Measurements from ENCODE around the gene ENTPD6. TPM values are rescaled to one million over a fixed set of nuclear protein-coding genes. Genes with fewer than 3 reads are reported as not detected.

ENTPD6 gene
- total and polyA plus RNA-seq, 4 experiments from 2014 or later: 42.1 to 94.3 (median 68.0) TPM

DNA sequence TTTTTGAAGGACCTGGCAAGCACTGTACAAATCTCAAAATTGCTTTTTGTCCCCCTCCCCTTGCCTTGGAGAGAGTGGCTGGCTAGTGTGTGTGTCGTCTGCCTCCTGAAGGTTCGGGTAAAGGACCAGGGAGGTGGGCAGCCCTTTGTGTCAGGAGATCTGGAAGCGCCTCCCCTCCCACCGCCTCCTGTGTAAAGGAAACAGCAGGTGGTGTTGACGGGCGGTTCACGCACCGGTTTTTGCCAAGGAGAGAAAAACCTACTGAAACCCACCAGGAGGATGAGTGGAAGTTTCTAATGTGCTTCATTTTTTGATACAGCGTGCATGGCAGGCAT lies 1.2 kb downstream of the ENTPD6 start:
- Histone ChIP-seq H3K4me3 (ENCODE audit: low read length in 2 of 2) (peak overlapping the region; percentile 82 to 85), H3K4me1 (ENCODE audit: insufficient read depth, low read length) (peaks cover 28% of the 10 kb centered on the region), H3K27ac (ENCODE audit: low read depth, low read length) (peak overlapping the region; percentile 77), H3K27me3 (ENCODE audit: insufficient read depth, low read length) (no peaks in the 10 kb centered on the region), H3K36me3 (ENCODE audit: insufficient read depth, low read length) (no peaks in the 10 kb centered on the region), H3K9me3 (ENCODE audit: control insufficient read depth in 1 of 2, low read length in 2 of 2) (no peaks in the 10 kb centered on the region)
- CTCF ChIA-PET (ENCODE audit: partially characterized antibody): interaction anchor here (0.8 to 1.2 kb wide), 2 partner anchors 138 to 201 kb away, joined by 3 read pairs; no protein-coding TSS in a partner anchor
- POLR2A ChIA-PET (ENCODE audit: partially characterized antibody): interaction anchor here (1.7 to 3.0 kb wide), 5 partner anchors 51 to 1169 kb away, joined by 5 to 34 read pairs (median 30); partner anchors contain the start of genes ACSS1 and PYGB
- intact Hi-C loops (cut with micrococcal nuclease): loop anchor here (1.0 to 5.0 kb wide), 4 partner anchors 195 to 1774 kb away; partner anchors contain the start of genes NAPB and ZNF337
- Mint-ChIP-seq H3K27ac (peak overlapping the region; percentile 84 to 95 (median 88)), H3K36me3 (peaks cover 0 to 6% of the 10 kb centered on the region in 2 donors), H3K27me3 (no peaks in the 10 kb centered on the region), H3K4me3 (peak overlapping the region; percentile 85 to 95 (median 90)), H3K4me1 (peaks cover 41 to 55% (median 48%) of the 10 kb centered on the region in 4 donors), H3K9me3 (no peaks in the 10 kb centered on the region)
- DNase-seq: peak in 1 of 5 donors; percentile 7

DNA sequence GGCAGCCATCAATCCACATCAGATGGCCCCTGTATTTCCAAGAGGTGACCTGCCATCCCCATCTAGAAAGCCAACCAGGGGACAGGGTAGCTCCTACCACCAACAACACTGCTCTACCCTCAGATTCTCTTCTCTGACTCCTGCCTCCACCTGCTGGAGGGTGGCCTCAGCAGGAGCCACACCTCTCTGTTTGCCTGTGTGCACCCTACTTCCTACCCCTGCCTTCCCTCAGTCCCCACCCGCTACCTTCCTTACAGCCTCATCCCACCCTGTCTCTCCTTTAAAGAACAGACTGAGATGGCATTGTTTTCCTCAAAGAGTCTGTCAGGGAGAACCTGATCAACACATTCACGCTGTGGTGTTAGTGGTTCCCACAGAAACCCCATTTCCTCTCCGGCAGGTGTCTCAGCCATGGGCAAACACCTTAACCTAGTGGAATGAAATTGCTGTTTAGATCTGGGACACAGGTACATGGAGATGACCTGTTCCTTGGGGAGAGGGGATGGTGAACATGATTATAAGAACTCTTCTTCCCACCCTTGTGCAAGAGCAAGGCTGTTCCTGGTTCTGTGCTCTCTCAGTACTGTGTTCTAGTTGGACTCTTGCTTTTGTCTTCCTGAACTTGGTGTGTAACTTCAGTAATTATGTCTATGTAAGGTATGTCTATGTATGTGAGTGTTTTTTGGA lies 1.8 kb downstream of the ENTPD6 start:
- Histone ChIP-seq H3K36me3 (ENCODE audit: insufficient read depth, low read length) (no peaks in the 10 kb centered on the region), H3K27me3 (ENCODE audit: insufficient read depth, low read length) (no peaks in the 10 kb centered on the region), H3K27ac (ENCODE audit: low read depth, low read length) (peak overlapping the region; percentile 77), H3K9me3 (ENCODE audit: control insufficient read depth in 1 of 2, low read length in 2 of 2) (no peaks in the 10 kb centered on the region), H3K4me1 (ENCODE audit: insufficient read depth, low read length) (peaks cover 28% of the 10 kb centered on the region), H3K4me3 (ENCODE audit: low read length in 2 of 2) (peak overlapping the region; percentile 82 to 85)
- DNase-seq: peak; percentile 25 to 46 (median 33)
- no peaks in the 10 kb centered on the region for H3K9me3 Mint-ChIP-seq
- H3K36me3 Mint-ChIP-seq: peaks cover under 1 to 6% of the 10 kb centered on the region in 2 donors
- CTCF ChIA-PET (ENCODE audit: partially characterized antibody): interaction anchor here (1.2 kb wide), 1 partner anchor 200 kb away, joined by 3 read pairs; no protein-coding TSS in a partner anchor
- peaks cover 45 to 59% (median 51%) of the 10 kb centered on the region in 4 donors for H3K4me1 Mint-ChIP-seq
- peak overlapping the region; percentile 85 to 95 (median 90) for H3K4me3 Mint-ChIP-seq
- no peaks in the 10 kb centered on the region for H3K27me3 Mint-ChIP-seq
- H3K27ac Mint-ChIP-seq: peak overlapping the region; percentile 84 to 95 (median 88)
- intact Hi-C loops (cut with micrococcal nuclease): loop anchor here (5.0 kb wide), 3 partner anchors 500 to 1775 kb away; partner anchors contain the start of genes NAPB and ZNF337
- POLR2A ChIA-PET (ENCODE audit: partially characterized antibody): interaction anchor here (2.7 kb wide), 1 partner anchor 106 kb away, joined by 31 read pairs; no protein-coding TSS in a partner anchor

DNA sequence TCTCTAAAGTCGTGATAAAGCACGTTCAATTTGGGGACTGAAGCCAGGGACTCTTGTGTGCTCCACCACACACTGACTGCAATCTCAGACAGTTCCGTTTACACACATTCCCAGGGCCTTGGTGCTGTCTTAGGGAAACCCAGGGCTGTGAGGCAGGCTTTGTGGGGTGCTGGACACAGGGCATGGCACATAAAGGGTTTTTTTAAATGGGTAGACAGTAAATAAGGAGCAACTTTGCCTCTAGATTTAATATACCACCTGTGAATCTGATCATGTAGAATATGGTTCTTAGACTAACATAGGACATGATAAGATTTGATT lies 2.3 kb downstream of the ENTPD6 start:
- Mint-ChIP-seq H3K9me3 (no peaks in the 10 kb centered on the region), H3K27ac (peak overlapping the region; percentile 51 to 95 (median 86))
- POLR2A ChIA-PET (ENCODE audit: partially characterized antibody): no interaction called here

DNA sequence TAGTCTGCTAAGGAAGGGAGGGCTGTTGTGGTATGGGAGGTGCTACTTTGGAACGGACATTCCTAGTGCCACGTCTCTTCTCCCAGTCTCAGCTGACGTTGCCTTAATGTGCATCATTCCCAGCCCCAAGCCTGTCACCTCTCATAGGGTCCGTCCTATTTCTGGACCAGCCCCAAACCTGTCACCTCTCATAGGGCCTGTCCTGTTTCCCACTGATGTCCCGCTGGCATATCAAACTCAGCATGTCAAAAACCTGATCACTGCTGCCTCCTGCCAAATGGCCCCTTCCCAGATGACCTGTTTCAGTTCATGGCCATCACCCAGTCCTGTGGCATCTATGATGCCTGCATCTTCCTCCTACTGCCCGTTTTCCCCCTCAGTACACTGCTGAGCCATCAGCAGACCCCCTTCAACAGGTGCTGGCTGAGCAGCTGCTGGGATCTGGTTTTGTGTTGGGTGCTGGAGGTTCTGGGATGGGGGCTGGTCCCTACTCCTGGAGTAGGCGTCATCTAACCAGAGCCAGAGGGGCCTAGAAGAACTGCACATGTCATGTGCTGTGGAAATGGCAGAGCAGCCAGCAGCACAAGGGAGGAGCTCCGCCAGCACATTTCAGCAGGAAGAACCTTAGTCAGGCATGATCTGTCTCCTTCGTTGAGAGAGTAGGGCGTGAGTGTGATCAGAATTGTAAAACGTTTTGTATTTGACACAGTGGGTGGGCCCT lies 3.3 kb downstream of the ENTPD6 start:
- no peaks in the 10 kb centered on the region for H3K27me3 ChIP-seq (ENCODE audit: insufficient read depth, low read length)
- CTCF ChIA-PET (ENCODE audit: partially characterized antibody): interaction anchor here (0.9 kb wide), 1 partner anchor 10 kb away, joined by 4 read pairs; no protein-coding TSS in a partner anchor
- Mint-ChIP-seq H3K27ac (peak overlapping the region in 6 of 7 donors; percentile 17 to 92 (median 37)), H3K36me3 (peaks cover 9 to 11% of the 10 kb centered on the region in 2 donors), H3K9me3 (no peaks in the 10 kb centered on the region), H3K4me3 (no peak overlapping the region), H3K4me1 (peaks cover 48 to 71% (median 58%) of the 10 kb centered on the region in 4 donors), H3K27me3 (no peaks in the 10 kb centered on the region)
- intact Hi-C loops (cut with micrococcal nuclease): loop anchor here (5.0 kb wide), 3 partner anchors 498 to 1777 kb away; partner anchors contain the start of genes NAPB and ZNF337
- peaks cover 28% of the 10 kb centered on the region for H3K4me1 ChIP-seq (ENCODE audit: insufficient read depth, low read length)
- H3K4me3 ChIP-seq (ENCODE audit: low read length in 2 of 2): no peak overlapping the region
- DNase-seq: no peak
- no peaks in the 10 kb centered on the region for H3K9me3 ChIP-seq (ENCODE audit: control insufficient read depth in 1 of 2, low read length in 2 of 2)
- H3K27ac ChIP-seq (ENCODE audit: low read depth, low read length): no peak overlapping the region
- no peaks in the 10 kb centered on the region for H3K36me3 ChIP-seq (ENCODE audit: insufficient read depth, low read length)
- POLR2A ChIA-PET (ENCODE audit: partially characterized antibody): no interaction called here

More for the DNA sequence above, 2.3 kb downstream of the ENTPD6 start:
- H3K27me3 Mint-ChIP-seq: no peaks in the 10 kb centered on the region
- H3K4me3 Mint-ChIP-seq: peak overlapping the region in 7 of 8 donors; percentile 85 to 95 (median 89)
- intact Hi-C loops (cut with micrococcal nuclease): loop anchor here (5.0 kb wide), 3 partner anchors 499 to 1776 kb away; partner anchors contain the start of genes NAPB and ZNF337
- Histone ChIP-seq H3K27me3 (ENCODE audit: insufficient read depth, low read length) (no peaks in the 10 kb centered on the region), H3K9me3 (ENCODE audit: control insufficient read depth in 1 of 2, low read length in 2 of 2) (no peaks in the 10 kb centered on the region), H3K36me3 (ENCODE audit: insufficient read depth, low read length) (no peaks in the 10 kb centered on the region), H3K4me3 (ENCODE audit: low read length in 2 of 2) (no peak overlapping the region), H3K27ac (ENCODE audit: low read depth, low read length) (peak overlapping the region; percentile 77), H3K4me1 (ENCODE audit: insufficient read depth, low read length) (peaks cover 28% of the 10 kb centered on the region)
- H3K4me1 Mint-ChIP-seq: peaks cover 48 to 62% (median 55%) of the 10 kb centered on the region in 4 donors
- DNase-seq: no peak
- CTCF ChIA-PET (ENCODE audit: partially characterized antibody): no interaction called here
- H3K36me3 Mint-ChIP-seq: peaks cover 3 to 6% of the 10 kb centered on the region in 2 donors

DNA sequence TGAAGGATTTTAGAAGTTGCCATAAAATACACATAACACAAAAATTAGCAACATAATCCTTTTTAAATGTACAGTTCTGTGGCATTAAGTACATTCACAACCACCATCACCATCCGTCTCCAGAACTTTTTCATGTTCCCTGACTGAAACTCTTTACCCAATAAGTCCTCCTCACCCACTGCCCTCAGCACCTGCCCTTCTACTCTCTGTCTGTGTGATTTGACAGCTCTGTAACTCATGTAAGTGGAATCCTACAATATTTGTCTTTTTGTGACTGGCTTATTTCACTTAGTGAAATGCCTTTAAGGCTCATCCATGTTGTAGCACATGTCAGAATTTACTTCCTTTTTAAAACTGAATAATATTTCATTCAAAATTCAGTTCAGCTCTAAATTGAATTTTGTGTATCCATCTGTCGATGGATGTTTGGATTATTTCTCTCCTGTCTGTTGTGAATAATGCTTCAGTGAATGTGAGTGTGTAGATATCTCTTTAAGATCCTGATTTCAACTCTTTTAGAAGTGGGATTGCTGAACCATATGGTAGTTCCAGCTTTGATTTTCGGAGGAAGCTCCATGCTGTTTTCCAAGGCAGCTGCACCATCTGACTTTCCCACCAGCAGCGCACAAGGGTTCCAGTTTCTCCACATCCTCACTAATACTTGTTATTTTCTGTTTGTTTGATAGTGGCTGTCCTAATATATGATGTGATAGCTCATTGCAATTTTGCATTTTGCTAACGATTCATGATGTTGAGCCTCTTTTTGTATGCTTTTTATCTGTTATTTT lies 4.2 kb downstream of the ENTPD6 start:
- peaks cover 24% of the 10 kb centered on the region for H3K4me1 ChIP-seq (ENCODE audit: insufficient read depth, low read length)
- ChIA-PET POLR2A (ENCODE audit: partially characterized antibody) (interaction anchor here (1.1 kb wide), 1 partner anchor 51 kb away, joined by 3 read pairs; no protein-coding TSS in a partner anchor), CTCF (ENCODE audit: partially characterized antibody) (interaction anchor here (0.9 kb wide), 1 partner anchor 11 kb away, joined by 4 read pairs; no protein-coding TSS in a partner anchor)
- H3K27ac ChIP-seq (ENCODE audit: low read depth, low read length): no peak overlapping the region
- Mint-ChIP-seq H3K4me1 (peaks cover 47 to 67% (median 59%) of the 10 kb centered on the region in 4 donors), H3K36me3 (peaks cover 9 to 11% of the 10 kb centered on the region in 2 donors), H3K27me3 (no peaks in the 10 kb centered on the region), H3K9me3 (no peaks in the 10 kb centered on the region), H3K4me3 (peak overlapping the region in 2 of 8 donors; percentile 13 to 23), H3K27ac (peak overlapping the region in 4 of 7 donors; percentile 4 to 92 (median 28))
- intact Hi-C loops (cut with micrococcal nuclease): loop anchor here (5.0 kb wide), 3 partner anchors 498 to 1777 kb away; partner anchors contain the start of genes NAPB and ZNF337
- no peak overlapping the region for H3K4me3 ChIP-seq (ENCODE audit: low read length in 2 of 2)
- DNase-seq: no peak
- no peaks in the 10 kb centered on the region for H3K36me3 ChIP-seq (ENCODE audit: insufficient read depth, low read length)
- H3K9me3 ChIP-seq (ENCODE audit: control insufficient read depth in 1 of 2, low read length in 2 of 2): no peaks in the 10 kb centered on the region
- H3K27me3 ChIP-seq (ENCODE audit: insufficient read depth, low read length): no peaks in the 10 kb centered on the region

DNA sequence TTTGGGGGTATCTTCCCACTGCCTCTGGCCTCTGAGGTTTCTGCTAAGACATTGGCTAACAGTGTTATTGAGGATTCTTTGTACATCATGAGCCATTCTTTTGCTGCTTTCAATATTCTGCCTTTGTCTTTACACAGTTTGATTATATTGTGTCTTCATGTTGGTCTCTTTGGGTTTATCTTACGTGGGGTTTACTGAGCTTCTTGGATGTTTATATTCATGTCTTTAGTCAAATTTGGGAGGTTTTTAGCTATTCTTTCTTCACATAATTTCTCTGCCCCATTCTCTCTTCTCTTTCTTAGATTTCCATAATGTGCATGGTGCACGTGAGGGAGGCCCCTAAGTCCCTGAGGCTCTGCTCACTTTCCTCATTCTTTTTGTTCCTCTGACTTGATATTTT lies 7.6 kb downstream of the ENTPD6 start:
- no peaks in the 10 kb centered on the region for H3K9me3 Mint-ChIP-seq
- POLR2A ChIA-PET (ENCODE audit: partially characterized antibody): interaction anchor here (2.2 kb wide), 1 partner anchor 8 kb away, joined by 11 read pairs; the partner anchor contains the start of gene ENTPD6
- no peaks in the 10 kb centered on the region for H3K9me3 ChIP-seq (ENCODE audit: control insufficient read depth in 1 of 2, low read length in 2 of 2)
- peaks cover 28 to 43% (median 43%) of the 10 kb centered on the region in 4 donors for H3K4me1 Mint-ChIP-seq
- CTCF ChIA-PET (ENCODE audit: partially characterized antibody): no interaction called here
- H3K27me3 Mint-ChIP-seq: no peaks in the 10 kb centered on the region
- intact Hi-C loops (cut with micrococcal nuclease): no loop called here
- no peak overlapping the region for H3K4me3 ChIP-seq (ENCODE audit: low read length in 2 of 2)
- H3K4me1 ChIP-seq (ENCODE audit: insufficient read depth, low read length): no peaks in the 10 kb centered on the region
- no peaks in the 10 kb centered on the region for H3K36me3 ChIP-seq (ENCODE audit: insufficient read depth, low read length)
- DNase-seq: no peak
- no peak overlapping the region for H3K27ac ChIP-seq (ENCODE audit: low read depth, low read length)
- peaks cover 12 to 13% of the 10 kb centered on the region in 2 donors for H3K36me3 Mint-ChIP-seq
- no peak overlapping the region for H3K27ac Mint-ChIP-seq
- no peaks in the 10 kb centered on the region for H3K27me3 ChIP-seq (ENCODE audit: insufficient read depth, low read length)
- no peak overlapping the region for H3K4me3 Mint-ChIP-seq
